Naive thymus-derived CD4-positive, alpha-beta T cell (primary cell): ENCODE results near the gene KCNN4. TPM values are rescaled to one million over a fixed set of nuclear protein-coding genes. Genes with fewer than 3 reads are reported as not detected.
A peak's percentile ranks its signal among the peaks of the same experiment; 100 is the strongest.

Experiments used
- ATAC-seq: fragments of 150-1000 bp; cut with Tn5 transposase; 2 replicates; pipeline ENCODE4 v1.10.0; 2021; ENCODE audit warnings: mild to moderate bottlenecking, moderate library complexity
- CTCF ChIA-PET: fragments of 350-600 bp; sonication (Branson Sonifier 250); formaldehyde crosslinking; loops from one replicate; lab custom pipeline; 2021; ENCODE audit warnings: antibody characterized with exemption; lab: Charles Lee
- POLR2A ChIA-PET: fragments of 350-600 bp; sonication (Branson Sonifier 250); formaldehyde crosslinking; loops from one replicate; lab custom pipeline; 2021; ENCODE audit warnings: antibody characterized with exemption, inconsistent platforms; lab: Charles Lee
- DNase-seq, 9 donors: peaks; one replicate each; pipeline versions ENCODE4 v3.0.0 to v3.0.0-alpha.2; 2020 to 2022; ENCODE audit warnings: mixed read lengths in 1 of 9
- H3K27ac ChIP-seq: one replicate; pipeline ENCODE4 v1.7.0; 2013; ENCODE audit warnings: mild to moderate bottlenecking, low read depth, low read length, moderate library complexity
- H3K27me3 ChIP-seq, 2 donors: one replicate each; pipeline ENCODE4 v1.7.0; 2013; ENCODE audit warnings: low read length in 2 of 2, mild to moderate bottlenecking in 2 of 2, moderate library complexity in 2 of 2; ENCODE audit not compliant: control insufficient read depth in 2 of 2, insufficient read depth in 2 of 2
- H3K36me3 ChIP-seq, 3 experiments: 1 replicate in 2 of 3; 2 replicates in 1 of 3; pipeline ENCODE4 v1.7.0; 2013; ENCODE audit warnings: low read length in 3 of 3, mild to moderate bottlenecking in 3 of 3, moderate library complexity in 1 of 3; ENCODE audit not compliant: insufficient read depth in 3 of 3, control insufficient read depth in 2 of 3
- H3K4me1 ChIP-seq, 2 donors: one replicate each; pipeline ENCODE4 v1.7.0; 2013; ENCODE audit warnings: low read length in 2 of 2, mild to moderate bottlenecking in 2 of 2, moderate library complexity in 1 of 2; ENCODE audit not compliant: control insufficient read depth in 2 of 2, insufficient read depth in 2 of 2
- H3K4me3 ChIP-seq: 2 replicates; pipeline ENCODE4 v1.7.0; 2013; ENCODE audit warnings: mild to moderate bottlenecking, low read length
- H3K9me3 ChIP-seq, 3 experiments: 1 replicate in 2 of 3; 2 replicates in 1 of 3; pipeline ENCODE4 v1.7.0; 2013; ENCODE audit warnings: low read length in 3 of 3; ENCODE audit not compliant: control insufficient read depth in 2 of 3
- H3K27ac Mint-ChIP-seq, 9 donors: one replicate each; pipeline ENCODE4 v1.8.0; 2020 to 2022; ENCODE audit warnings: mixed read lengths in 9 of 9, mild to moderate bottlenecking in 8 of 9, moderate library complexity in 5 of 9, inconsistent platforms in 2 of 9
- H3K27me3 Mint-ChIP-seq, 5 donors: one replicate each; pipeline ENCODE4 v1.8.0; 2021 to 2022; ENCODE audit warnings: mixed read lengths in 5 of 5, mild to moderate bottlenecking in 1 of 5
- H3K36me3 Mint-ChIP-seq, 5 donors: one replicate each; pipeline ENCODE4 v1.8.0; 2020 to 2022; ENCODE audit warnings: mixed read lengths in 5 of 5, mild to moderate bottlenecking in 3 of 5, inconsistent platforms in 1 of 5
- H3K4me1 Mint-ChIP-seq, 7 donors: one replicate each; pipeline ENCODE4 v1.8.0; 2020 to 2022; ENCODE audit warnings: mixed read lengths in 7 of 7, mild to moderate bottlenecking in 3 of 7, inconsistent platforms in 1 of 7
- H3K4me3 Mint-ChIP-seq, 10 donors: one replicate each; pipeline ENCODE4 v1.8.0; 2020 to 2022; ENCODE audit warnings: mild to moderate bottlenecking in 10 of 10, mixed read lengths in 10 of 10, moderate library complexity in 6 of 10, inconsistent platforms in 2 of 10
- H3K9me3 Mint-ChIP-seq, 11 donors: one replicate each; pipeline ENCODE4 v1.8.0; 2020 to 2022; ENCODE audit warnings: mixed read lengths in 11 of 11, mild to moderate bottlenecking in 4 of 11, inconsistent platforms in 1 of 11, moderate library complexity in 1 of 11
- intact Hi-C, 2 donors: fragments of 100-400 bp; cut with micrococcal nuclease; formaldehyde crosslinking; loops; one replicate each; pipeline ENCODE4 v1.15.1; 2023
- polyA plus RNA-seq, 2 donors: library from polyadenylated mRNA; unstranded; fragments of 300-500 nt; fragmentation: Illumina TruSeq; gene quantifications; one replicate each; pipeline ENCODE4 v1.2.3, GENCODE V29; 2021
- total RNA-seq, 6 experiments: library from RNA in 5 of 6; stranded (reverse) in 5 of 6; gene quantifications; 1 replicate in 5 of 6; 2 replicates in 1 of 6; pipeline ENCODE4 v1.2.3 and lab custom pipeline; 2021 to 2026

Gene KCNN4
- total and polyA plus RNA-seq, 7 experiments from 2014 or later, result 8.1 to 53.4 (median 17.3) TPM

DNA sequence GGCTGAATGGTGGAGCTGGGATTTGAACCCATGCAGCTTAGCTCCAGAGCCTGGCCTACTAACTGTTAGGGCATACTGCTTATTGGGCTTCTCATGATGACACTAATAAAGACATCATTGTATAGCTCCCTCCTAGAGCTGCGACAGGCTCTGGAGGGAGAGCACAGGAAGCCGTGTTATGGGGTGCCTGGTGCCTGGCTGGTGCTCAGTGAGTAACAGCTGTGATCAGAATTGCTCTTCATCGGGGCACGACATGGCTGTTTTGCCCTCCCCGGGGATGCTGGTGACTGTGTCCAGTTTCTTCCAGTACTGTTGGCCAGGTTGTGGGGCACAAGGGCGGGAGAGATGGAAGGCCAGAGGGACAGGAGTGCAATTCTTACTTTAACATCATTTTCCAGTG, 16.3 kb upstream of the KCNN4 start:
- no peaks in the 10 kb centered on the region for H3K36me3 Mint-ChIP-seq
- ChIA-PET POLR2A (no interaction called here), CTCF (interaction anchor here (1.4 kb wide), 1 partner anchor 13 kb away, joined by 3 read pairs; no protein-coding TSS in a partner anchor)

DNA sequence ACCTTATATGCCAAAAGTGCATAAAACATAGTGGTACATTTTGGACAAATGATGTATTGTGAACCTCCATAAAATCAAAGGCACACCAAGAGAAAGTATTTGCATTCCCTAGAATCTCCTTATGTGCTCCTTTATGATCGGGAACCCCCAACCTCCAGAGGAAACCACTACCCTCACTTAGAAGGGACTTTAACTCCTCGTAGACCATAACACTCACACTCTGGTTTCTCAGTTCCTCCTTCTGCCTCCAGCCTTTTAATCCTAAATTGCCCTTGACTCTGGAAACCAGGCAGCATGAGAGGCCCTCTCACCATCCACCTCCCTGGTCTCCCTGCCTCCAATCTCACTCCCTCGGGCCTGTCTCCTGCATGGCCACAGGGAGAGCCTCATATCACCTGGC, 9.8 kb upstream of the KCNN4 start:
- ATAC-seq, result no peak
- POLR2A ChIA-PET, result interaction anchor here (0.6 kb wide), 1 partner anchor 79 kb away, joined by 3 read pairs; no protein-coding TSS in a partner anchor
- CTCF ChIA-PET, result interaction anchor here (1.1 kb wide), 1 partner anchor 45 kb away, joined by 3 read pairs; no protein-coding TSS in a partner anchor

More for the DNA sequence above, 16.3 kb upstream of the KCNN4 start:
- no peak for DNase-seq
- no peak for ATAC-seq
- H3K27me3 ChIP-seq, result no peaks in the 10 kb centered on the region
- peaks cover 6 to 33% (median 19%) of the 10 kb centered on the region in 5 donors for H3K27me3 Mint-ChIP-seq
- no peak overlapping the region for H3K27ac Mint-ChIP-seq
- no peaks in the 10 kb centered on the region for H3K9me3 ChIP-seq
- peaks cover 0 to 7% of the 10 kb centered on the region in 2 donors for H3K4me1 ChIP-seq
- intact Hi-C loops, result no loop called here
- H3K36me3 ChIP-seq, result no peaks in the 10 kb centered on the region
- H3K4me1 Mint-ChIP-seq, result peaks cover 0 to 19% (median 17%) of the 10 kb centered on the region in 7 donors
- H3K9me3 Mint-ChIP-seq, result peaks cover 0 to 5% (median 0%) of the 10 kb centered on the region in 11 donors
- H3K4me3 Mint-ChIP-seq, result peak overlapping the region in 8 of 10 donors; percentile 16 to 85 (median 55)
- no peak overlapping the region for H3K4me3 ChIP-seq
- no peak overlapping the region for H3K27ac ChIP-seq

DNA sequence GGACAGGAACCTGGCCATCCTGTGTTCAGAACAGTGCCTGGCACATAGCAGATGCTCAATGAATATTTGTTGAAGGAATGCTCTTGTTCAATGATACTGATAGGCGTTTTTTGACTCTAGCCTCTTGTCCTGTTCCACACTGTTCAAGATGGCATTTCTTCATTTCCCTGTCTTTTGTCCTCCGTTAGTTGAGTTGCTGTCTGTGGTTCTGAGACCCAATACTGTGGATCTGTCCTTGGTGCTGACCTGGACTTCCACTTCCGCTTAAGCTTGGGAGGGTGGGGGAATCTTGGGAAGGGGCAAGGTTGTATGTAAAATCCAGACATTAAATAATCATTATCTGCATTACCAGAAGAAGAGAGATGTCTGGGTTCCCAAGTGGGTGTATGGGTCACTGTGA, 8.3 kb upstream of the KCNN4 start:
- intact Hi-C loops, result loop anchor here (10.0 kb wide), 2 partner anchors 264 to 354 kb away; partner anchors contain the start of gene ETHE1 (in 1 of the 2)
- Mint-ChIP-seq H3K27me3 (peaks cover 6 to 19% (median 14%) of the 10 kb centered on the region in 5 donors), H3K4me1 (peaks cover 9 to 20% (median 13%) of the 10 kb centered on the region in 7 donors), H3K27ac (no peak overlapping the region), H3K36me3 (no peaks in the 10 kb centered on the region), H3K4me3 (no peak overlapping the region), H3K9me3 (peaks cover 0 to 2% (median 0%) of the 10 kb centered on the region in 11 donors)
- Histone ChIP-seq H3K27me3 (no peaks in the 10 kb centered on the region), H3K4me3 (no peak overlapping the region), H3K27ac (no peak overlapping the region), H3K36me3 (no peaks in the 10 kb centered on the region), H3K9me3 (no peaks in the 10 kb centered on the region), H3K4me1 (peaks cover 8 to 13% of the 10 kb centered on the region in 2 donors)
- ChIA-PET CTCF (no interaction called here), POLR2A (no interaction called here)
- DNase-seq, result no peak
- ATAC-seq, result no peak

More for the DNA sequence above, 9.8 kb upstream of the KCNN4 start:
- no peak for DNase-seq
- no peaks in the 10 kb centered on the region for H3K27me3 ChIP-seq
- Mint-ChIP-seq H3K4me3 (no peak overlapping the region), H3K9me3 (peaks cover 0 to 2% (median 0%) of the 10 kb centered on the region in 11 donors), H3K4me1 (peaks cover 0 to 5% (median 0%) of the 10 kb centered on the region in 7 donors), H3K27ac (no peak overlapping the region), H3K36me3 (no peaks in the 10 kb centered on the region), H3K27me3 (peaks cover 6 to 20% (median 19%) of the 10 kb centered on the region in 5 donors)
- intact Hi-C loops, result no loop called here
- H3K4me1 ChIP-seq, result no peaks in the 10 kb centered on the region
- no peaks in the 10 kb centered on the region for H3K36me3 ChIP-seq
- H3K4me3 ChIP-seq, result no peak overlapping the region
- H3K27ac ChIP-seq, result no peak overlapping the region
- no peaks in the 10 kb centered on the region for H3K9me3 ChIP-seq

DNA sequence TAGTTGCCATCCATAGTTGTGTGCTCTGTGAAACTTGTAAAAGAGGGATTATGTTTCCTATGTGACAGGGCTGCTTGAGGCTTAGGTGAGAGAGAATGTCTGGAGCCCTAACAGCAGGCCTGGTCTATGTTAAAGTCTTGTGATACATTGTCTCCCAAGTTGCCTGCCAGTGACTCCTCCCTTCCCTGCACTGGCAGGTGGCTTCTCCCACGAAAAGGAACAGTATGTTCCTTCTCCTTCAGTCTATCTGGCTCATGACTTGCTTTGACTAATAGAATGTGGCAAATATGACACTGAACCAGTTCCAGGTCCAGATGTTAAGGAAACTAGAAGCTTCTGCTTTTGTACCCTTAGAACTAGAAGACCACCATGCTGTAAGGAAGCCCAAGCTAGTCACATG, 5.9 kb upstream of the KCNN4 start:
- H3K27ac Mint-ChIP-seq, result no peak overlapping the region
- H3K36me3 ChIP-seq, result no peaks in the 10 kb centered on the region
- H3K36me3 Mint-ChIP-seq, result peaks cover 0 to 4% (median 0%) of the 10 kb centered on the region in 5 donors
- DNase-seq, result no peak
- ChIA-PET CTCF (interaction anchor here (0.7 to 1.1 kb wide), 3 partner anchors 20 to 93 kb away, joined by 3 to 5 read pairs (median 4); no protein-coding TSS in a partner anchor), POLR2A (no interaction called here)
- H3K4me3 Mint-ChIP-seq, result no peak overlapping the region
- H3K4me3 ChIP-seq, result no peak overlapping the region
- H3K27me3 ChIP-seq, result no peaks in the 10 kb centered on the region
- ATAC-seq, result no peak
- peaks cover 3 to 13% (median 6%) of the 10 kb centered on the region in 5 donors for H3K27me3 Mint-ChIP-seq
- no peaks in the 10 kb centered on the region for H3K9me3 ChIP-seq
- peaks cover 11 to 24% of the 10 kb centered on the region in 2 donors for H3K4me1 ChIP-seq
- H3K9me3 Mint-ChIP-seq, result no peaks in the 10 kb centered on the region
- no peak overlapping the region for H3K27ac ChIP-seq
- peaks cover 18 to 40% (median 32%) of the 10 kb centered on the region in 7 donors for H3K4me1 Mint-ChIP-seq
- intact Hi-C loops, result loop anchor here (10.0 kb wide), 2 partner anchors 262 to 352 kb away; partner anchors contain the start of gene ETHE1 (in 1 of the 2)

DNA sequence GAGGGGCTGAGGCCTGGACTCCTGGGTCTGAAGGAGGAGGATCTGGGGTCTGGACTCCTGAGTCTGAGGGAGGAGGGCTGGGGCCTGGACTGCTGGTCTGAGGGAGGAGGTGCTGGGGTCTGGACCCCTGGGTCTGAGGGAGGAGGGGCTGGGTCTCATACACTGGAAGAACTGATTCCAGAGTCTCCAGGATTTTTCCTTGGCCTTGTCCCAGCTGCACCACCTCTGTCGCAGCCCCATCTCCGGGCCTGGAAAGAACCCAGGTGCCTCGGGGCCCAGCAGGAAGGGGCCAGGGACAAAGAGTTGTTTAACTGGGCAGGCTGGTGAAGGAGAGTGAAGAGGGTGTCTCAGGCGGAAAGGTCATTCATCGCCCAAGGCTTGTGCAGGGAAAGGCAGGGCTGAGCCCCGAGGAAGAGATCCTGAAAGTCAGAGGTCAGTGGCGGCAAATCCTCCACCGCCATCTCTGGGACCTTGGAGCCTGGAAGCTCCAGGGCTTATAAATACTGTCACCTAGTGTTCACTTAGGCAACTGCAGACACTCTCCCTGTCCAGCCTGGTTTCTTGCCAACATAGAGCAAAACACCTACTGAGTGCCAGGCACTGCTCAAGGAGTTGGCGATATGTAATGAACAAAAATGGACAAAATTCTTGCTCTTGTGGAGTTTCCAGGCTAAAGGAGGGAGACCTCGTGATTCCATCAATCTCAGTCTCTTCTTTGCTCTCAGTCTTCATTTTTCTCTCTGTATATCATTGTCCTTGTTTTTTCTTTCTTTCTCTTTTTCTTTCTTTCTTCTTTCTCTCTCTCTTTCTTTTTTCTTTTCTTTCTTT, 4.4 kb upstream of the KCNN4 start:
- Histone ChIP-seq H3K36me3 (no peaks in the 10 kb centered on the region), H3K27ac (peak overlapping the region; percentile 72), H3K4me1 (peaks cover 21 to 30% of the 10 kb centered on the region in 2 donors), H3K9me3 (no peaks in the 10 kb centered on the region), H3K4me3 (peak overlapping the region; percentile 12), H3K27me3 (no peaks in the 10 kb centered on the region)
- intact Hi-C loops, result loop anchor here (1.0 to 10.0 kb wide), 11 partner anchors 19 to 967 kb away; partner anchors contain the start of genes ETHE1 (in 1 of the 2), IRGQ (in 1 of the 2), PLAUR (in 1 of the 2) and SMG9 (in 1 of the 2)
- Mint-ChIP-seq H3K27ac (peak overlapping the region; percentile 87 to 98 (median 95)), H3K4me3 (peak overlapping the region; percentile 43 to 85 (median 70)), H3K4me1 (peaks cover 27 to 49% (median 40%) of the 10 kb centered on the region in 7 donors), H3K9me3 (no peaks in the 10 kb centered on the region), H3K27me3 (peaks cover 0 to 6% (median 6%) of the 10 kb centered on the region in 5 donors), H3K36me3 (peaks cover 0 to 4% (median 0%) of the 10 kb centered on the region in 5 donors)
- peak in 8 of 9 donors; percentile 29 to 68 (median 56) for DNase-seq
- CTCF ChIA-PET, result interaction anchor here (0.8 to 2.5 kb wide), 4 partner anchors 39 to 190 kb away, joined by 3 to 34 read pairs (median 3); no protein-coding TSS in a partner anchor
- ATAC-seq, result peak; percentile 75
- POLR2A ChIA-PET, result interaction anchor here (0.6 to 2.3 kb wide), 5 partner anchors 19 to 43 kb away, joined by 3 to 16 read pairs (median 5); no protein-coding TSS in a partner anchor
